HFFc6 (cell line): ENCODE results near the gene SEL1L3. TPM values are rescaled to one million over a fixed set of nuclear protein-coding genes. Genes with fewer than 3 reads are reported as not detected.

Experiments used
- DNase-seq: peaks from one replicate; pipeline ENCODE4 v3.0.0-alpha.2; 2018
- H3K27ac Mint-ChIP-seq: 2 replicates; pipeline ENCODE4 v1.8.0; 2020; ENCODE audit warnings: mild to moderate bottlenecking, mixed read lengths
- H3K27me3 Mint-ChIP-seq: 2 replicates; pipeline ENCODE4 v1.8.0; 2021; ENCODE audit warnings: mild to moderate bottlenecking, moderate library complexity, mixed read lengths; ENCODE audit not compliant: insufficient read depth
- H3K36me3 Mint-ChIP-seq: 2 replicates; pipeline ENCODE4 v1.8.0; 2021; ENCODE audit warnings: low read depth, mixed read lengths
- H3K4me1 Mint-ChIP-seq: 2 replicates; pipeline ENCODE4 v1.8.0; 2020; ENCODE audit warnings: low read depth, mixed read lengths
- H3K4me3 Mint-ChIP-seq: 2 replicates; pipeline ENCODE4 v1.8.0; 2020; ENCODE audit warnings: mild to moderate bottlenecking, moderate library complexity, mixed read lengths
- H3K9me3 Mint-ChIP-seq: 2 replicates; pipeline ENCODE4 v1.8.0; 2020; ENCODE audit warnings: mild to moderate bottlenecking, mixed read lengths
- total RNA-seq, 6 experiments: library from RNA; stranded (reverse); fragmentation: NEBNext Ultra II Directional; extraction: Animal tissue kit (Norgen Biotek cat#: 25700); gene quantifications; 2 replicates in 1 of 6; 3 replicates in 5 of 6; pipeline ENCODE4 v1.2.3, GENCODE V29; 2021
- TF ChIP-seq, protein P1 (sequence below): fragments of 200-600 bp; sonication (generic); IDR thresholded peaks from 2 replicates; pipeline ENCODE4 v1.5.0; 2021; ENCODE audit warnings: antibody characterized with exemption, mild to moderate bottlenecking

Gene SEL1L3
- total RNA-seq, 6 experiments from 2014 or later = 24.5 to 35.4 (median 31.1) TPM

DNA sequence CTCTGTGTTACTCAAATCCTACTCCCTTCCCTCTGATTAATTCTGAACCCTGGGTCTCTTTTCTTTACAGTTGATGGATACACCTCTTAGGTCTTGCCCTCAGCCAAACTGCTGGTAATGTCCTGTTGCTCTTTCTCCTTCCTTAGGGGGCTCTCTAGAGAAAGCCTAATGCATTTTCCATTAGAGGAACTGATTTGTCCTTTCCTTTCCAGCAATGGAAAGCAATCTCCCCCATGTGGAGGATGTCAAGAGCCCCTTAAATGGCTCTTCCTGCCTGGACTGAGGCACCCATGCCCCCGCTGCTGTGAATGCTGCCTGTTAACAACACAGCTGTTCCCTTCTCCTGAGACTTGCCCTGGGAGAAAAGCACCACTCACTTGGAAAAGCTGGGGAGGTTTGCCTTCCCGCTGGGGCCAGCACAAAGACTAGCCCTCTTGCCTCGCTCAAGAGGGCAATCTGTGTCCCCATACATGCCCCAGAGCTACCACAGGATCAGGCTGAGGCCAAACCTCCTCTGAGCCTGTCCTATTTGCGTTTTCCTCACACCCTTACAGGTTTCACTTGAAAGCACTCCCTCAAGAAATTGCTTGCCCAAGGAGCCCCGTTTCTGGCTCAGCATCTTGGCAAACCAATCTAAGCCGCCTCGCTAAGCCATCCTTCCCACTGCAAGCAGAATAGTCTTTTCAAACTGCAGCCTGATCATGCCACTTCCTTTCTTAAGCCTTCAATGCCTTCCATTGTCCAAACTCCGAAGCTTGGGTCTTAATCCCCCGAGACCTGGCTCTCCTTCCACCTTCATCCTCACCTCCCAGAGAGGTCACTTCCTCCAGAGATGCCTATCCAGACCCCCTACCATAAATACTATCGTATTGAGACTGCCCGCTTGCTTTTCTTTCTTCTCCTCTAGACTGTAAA, 28.0 kb upstream of the SEL1L3 start:
- H3K27me3 Mint-ChIP-seq = peaks cover 6% of the 10 kb centered on the region
- TF ChIP-seq, protein P1, sequence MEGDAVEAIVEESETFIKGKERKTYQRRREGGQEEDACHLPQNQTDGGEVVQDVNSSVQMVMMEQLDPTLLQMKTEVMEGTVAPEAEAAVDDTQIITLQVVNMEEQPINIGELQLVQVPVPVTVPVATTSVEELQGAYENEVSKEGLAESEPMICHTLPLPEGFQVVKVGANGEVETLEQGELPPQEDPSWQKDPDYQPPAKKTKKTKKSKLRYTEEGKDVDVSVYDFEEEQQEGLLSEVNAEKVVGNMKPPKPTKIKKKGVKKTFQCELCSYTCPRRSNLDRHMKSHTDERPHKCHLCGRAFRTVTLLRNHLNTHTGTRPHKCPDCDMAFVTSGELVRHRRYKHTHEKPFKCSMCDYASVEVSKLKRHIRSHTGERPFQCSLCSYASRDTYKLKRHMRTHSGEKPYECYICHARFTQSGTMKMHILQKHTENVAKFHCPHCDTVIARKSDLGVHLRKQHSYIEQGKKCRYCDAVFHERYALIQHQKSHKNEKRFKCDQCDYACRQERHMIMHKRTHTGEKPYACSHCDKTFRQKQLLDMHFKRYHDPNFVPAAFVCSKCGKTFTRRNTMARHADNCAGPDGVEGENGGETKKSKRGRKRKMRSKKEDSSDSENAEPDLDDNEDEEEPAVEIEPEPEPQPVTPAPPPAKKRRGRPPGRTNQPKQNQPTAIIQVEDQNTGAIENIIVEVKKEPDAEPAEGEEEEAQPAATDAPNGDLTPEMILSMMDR = 0 out of 2 replicates have a peak, but pooled peaks have one; percentile 9
- H3K4me1 Mint-ChIP-seq = peaks cover 11% of the 10 kb centered on the region
- H3K27ac Mint-ChIP-seq = no peak overlapping the region
- DNase-seq = no peak
- no peaks in the 10 kb centered on the region for H3K36me3 Mint-ChIP-seq
- H3K9me3 Mint-ChIP-seq = no peaks in the 10 kb centered on the region
- no peak overlapping the region for H3K4me3 Mint-ChIP-seq

DNA sequence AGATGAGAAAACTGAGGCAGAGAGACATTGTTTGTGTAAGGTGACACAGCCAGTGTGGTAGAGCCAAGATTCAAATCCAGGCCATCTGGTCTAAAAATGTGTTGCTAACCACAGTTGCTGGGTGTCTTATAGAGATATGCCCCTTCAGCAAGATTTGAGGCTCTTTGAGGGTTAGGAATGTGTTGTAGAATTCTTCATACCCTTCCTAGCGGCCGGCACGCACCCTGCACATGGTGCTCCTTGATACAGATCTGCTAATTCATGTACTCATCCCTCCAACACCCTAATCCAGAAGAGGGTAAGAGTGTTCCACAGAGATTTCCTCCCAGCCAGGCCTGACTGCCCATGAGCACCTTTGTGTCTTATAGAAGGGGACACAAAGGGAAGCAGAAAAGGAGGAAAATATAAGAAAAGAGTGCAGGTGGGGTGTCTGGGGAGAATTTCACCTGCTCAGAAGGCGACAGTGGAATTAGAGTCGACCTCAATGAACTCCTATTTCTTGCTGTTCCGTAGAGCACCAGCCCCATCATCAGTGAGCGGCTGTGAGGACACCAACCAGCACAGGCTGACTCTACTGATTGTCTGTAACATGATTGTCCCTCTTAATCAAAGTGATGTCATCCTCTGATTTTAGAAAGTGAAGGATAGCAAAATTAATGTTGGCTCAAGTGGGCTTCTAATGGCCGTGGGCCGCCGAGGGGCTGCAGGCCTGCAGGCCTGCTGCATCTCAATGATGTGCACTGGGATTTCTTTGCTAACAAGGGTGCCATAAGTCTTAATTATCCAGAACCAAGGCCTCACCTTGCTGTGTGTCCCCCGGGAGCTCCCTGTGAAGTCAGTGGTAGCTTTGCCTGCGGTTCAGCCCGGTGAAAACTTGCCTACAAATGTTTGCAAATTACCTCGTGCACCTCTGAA, 27.1 kb upstream of the SEL1L3 start:
- Mint-ChIP-seq H3K27ac (no peak overlapping the region), H3K9me3 (no peaks in the 10 kb centered on the region)
- no peak for DNase-seq

DNA sequence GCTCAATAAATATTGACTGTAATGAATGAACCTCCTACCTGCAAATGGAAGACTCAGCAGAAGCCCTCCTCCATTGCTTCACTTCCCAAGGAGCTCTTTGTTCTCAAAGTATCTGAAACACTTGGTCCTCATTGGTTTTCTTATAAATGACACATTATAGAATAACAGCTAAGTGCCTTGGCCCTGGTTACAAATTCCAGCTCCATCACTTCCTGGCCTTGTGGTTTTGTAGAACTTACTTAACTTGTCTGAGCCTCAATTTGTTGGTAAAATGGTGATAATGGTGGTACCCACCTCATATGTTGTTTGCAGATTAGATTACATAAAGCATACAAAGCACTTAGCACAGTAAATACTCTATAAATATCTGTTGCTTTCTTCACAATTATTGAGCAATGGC, 26.0 kb upstream of the SEL1L3 start:
- TF ChIP-seq, protein P1 = no peak
- Mint-ChIP-seq H3K36me3 (no peaks in the 10 kb centered on the region), H3K4me1 (peaks cover 24% of the 10 kb centered on the region), H3K9me3 (no peaks in the 10 kb centered on the region), H3K27ac (no peak overlapping the region), H3K27me3 (peaks cover 6% of the 10 kb centered on the region), H3K4me3 (no peak overlapping the region)
- DNase-seq = peak; percentile 6

More for the DNA sequence above, 27.1 kb upstream of the SEL1L3 start:
- Mint-ChIP-seq H3K4me3 (no peak overlapping the region), H3K27me3 (peaks cover 6% of the 10 kb centered on the region), H3K36me3 (no peaks in the 10 kb centered on the region), H3K4me1 (peaks cover 13% of the 10 kb centered on the region)
- TF ChIP-seq, protein P1 = no peak

DNA sequence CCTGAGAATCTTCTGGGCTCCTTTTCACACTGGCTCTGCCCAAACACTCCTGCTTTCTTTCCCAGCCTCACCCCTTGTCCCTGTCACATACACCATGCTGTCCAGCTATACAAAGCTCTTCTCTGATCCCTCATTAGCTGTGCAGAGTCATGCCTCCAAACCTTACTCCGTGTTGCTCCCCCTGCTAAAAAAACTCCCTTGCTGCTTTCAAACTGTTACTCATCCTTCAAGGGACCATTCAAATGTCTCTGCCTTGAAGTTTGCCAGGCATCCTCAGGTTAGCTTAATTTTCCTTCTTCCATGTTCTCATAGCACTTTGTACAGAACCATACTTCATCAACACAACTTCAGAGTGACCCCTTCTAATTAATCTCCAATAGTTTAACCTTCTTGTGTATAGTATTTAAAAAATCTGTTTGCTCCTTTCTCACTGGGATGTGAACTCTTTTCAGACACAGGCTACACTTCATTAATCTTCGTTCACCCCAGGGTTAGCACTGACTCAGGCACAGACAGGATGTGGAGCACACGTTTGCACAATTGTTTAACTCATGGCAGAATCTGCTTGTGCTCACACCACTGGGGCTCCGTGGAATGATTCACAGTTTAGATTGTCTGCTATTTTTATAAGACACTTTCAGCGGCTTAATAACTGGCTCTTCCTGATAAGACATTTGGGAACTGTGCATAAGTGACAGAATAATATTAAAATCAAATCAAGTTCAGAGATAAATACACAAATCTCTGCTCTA, 21.4 kb upstream of the SEL1L3 start:
- TF ChIP-seq, protein P1 = no peak
- no peaks in the 10 kb centered on the region for H3K36me3 Mint-ChIP-seq
- H3K4me3 Mint-ChIP-seq = peak overlapping the region; percentile 63
- DNase-seq = peak; percentile 55
- H3K4me1 Mint-ChIP-seq = peaks cover 37% of the 10 kb centered on the region
- H3K9me3 Mint-ChIP-seq = no peaks in the 10 kb centered on the region
- H3K27me3 Mint-ChIP-seq = peaks cover 3% of the 10 kb centered on the region; the same call in 1 of the 2 replicates
- peak overlapping the region; percentile 75 for H3K27ac Mint-ChIP-seq

DNA sequence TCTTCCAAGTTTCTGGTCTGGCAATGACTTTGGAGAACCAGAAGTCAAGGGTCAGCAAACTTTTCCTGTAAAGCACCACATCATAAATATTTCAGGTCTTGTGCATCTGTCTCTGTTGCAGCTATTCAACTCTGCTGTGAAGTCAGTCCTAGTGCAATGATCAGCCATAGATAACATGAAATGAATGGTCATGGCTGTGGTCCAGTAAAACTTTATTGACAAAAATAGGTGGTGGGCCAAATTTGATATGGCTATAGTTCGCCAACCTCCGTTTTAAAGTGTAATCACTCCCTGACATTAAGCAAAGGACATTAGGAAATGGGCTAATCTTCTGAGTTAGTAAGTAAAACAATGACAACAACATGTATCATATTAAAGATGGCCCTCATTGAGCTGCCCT, 20.8 kb upstream of the SEL1L3 start:
- Mint-ChIP-seq H3K4me3 (peak overlapping the region; percentile 63; the same call in 1 of the 2 replicates), H3K4me1 (peaks cover 32% of the 10 kb centered on the region), H3K9me3 (no peaks in the 10 kb centered on the region), H3K36me3 (no peaks in the 10 kb centered on the region), H3K27ac (peak overlapping the region; percentile 75), H3K27me3 (peaks cover 3% of the 10 kb centered on the region; the same call in 1 of the 2 replicates)
- TF ChIP-seq, protein P1 = no peak
- no peak for DNase-seq
